Measurements from ENCODE around the gene CREBL2.

- no peak for TF ChIP-seq CTCF (conservative IDR thresholded peaks at IDR 0.05 in 1 of 2, IDR thresholded peaks at IDR 0.05 in 1 of 2; ENCODE audit: extremely low read depth in 1 of 2, insufficient read depth in 1 of 2, low read depth in 1 of 2, low read length in 2 of 2)
- TF ChIP-seq EZH2 (IDR thresholded peaks at IDR 0.05; ENCODE audit: borderline replicate concordance, low read length), result no peak
Observed at GRCh38 chr12:12614342-12614741, 2.7 kb downstream of the CREBL2 start.
